BLaER1 treated with 17β-estradiol and CSF1 and Interleukin-3, amounts not matched to agents 10 nM and 100 nM (cell line): Measurements from ENCODE around the gene MRI1.

Experiments
- H3K27ac ChIP-seq, 11 experiments: shearing (Covaris generic); formaldehyde crosslinking; 2 replicates each; pipeline ENCODE4 v1.8.1; 2022
- H3K27me3 ChIP-seq, 11 experiments: shearing (Covaris generic); formaldehyde crosslinking; 2 replicates each; pipeline ENCODE4 v1.8.1; 2022
- H3K36me3 ChIP-seq, 11 experiments: shearing (Covaris generic); formaldehyde crosslinking; 2 replicates each; pipeline ENCODE4 v1.8.1; 2022
- H3K4me1 ChIP-seq, 10 experiments: shearing (Covaris generic); formaldehyde crosslinking; 2 replicates each; pipeline ENCODE4 v1.8.1; 2022
- H3K4me2 ChIP-seq, 11 experiments: shearing (Covaris generic); formaldehyde crosslinking; 2 replicates each; pipeline ENCODE4 v1.8.1; 2022
- H3K4me3 ChIP-seq, 10 experiments: shearing (Covaris generic); formaldehyde crosslinking; 2 replicates each; pipeline ENCODE4 v1.8.1; 2022
- H3K9ac ChIP-seq, 11 experiments: shearing (Covaris generic); formaldehyde crosslinking; 2 replicates each; pipeline ENCODE4 v1.8.1; 2022
- H3K9me3 ChIP-seq, 11 experiments: shearing (Covaris generic); formaldehyde crosslinking; replicated peaks in 1 of 11; 2 replicates each; pipeline ENCODE4 v1.8.1; 2022
- H4K20me1 ChIP-seq, 11 experiments: shearing (Covaris generic); formaldehyde crosslinking; 2 replicates each; pipeline ENCODE4 v1.8.1; 2022
- Cebpa-rat ChIP-seq, 11 experiments: shearing (Covaris generic); IDR thresholded peaks; 2 replicates each; pipeline ENCODE4 v1.8.1; 2022

MRI1 gene

DNA sequence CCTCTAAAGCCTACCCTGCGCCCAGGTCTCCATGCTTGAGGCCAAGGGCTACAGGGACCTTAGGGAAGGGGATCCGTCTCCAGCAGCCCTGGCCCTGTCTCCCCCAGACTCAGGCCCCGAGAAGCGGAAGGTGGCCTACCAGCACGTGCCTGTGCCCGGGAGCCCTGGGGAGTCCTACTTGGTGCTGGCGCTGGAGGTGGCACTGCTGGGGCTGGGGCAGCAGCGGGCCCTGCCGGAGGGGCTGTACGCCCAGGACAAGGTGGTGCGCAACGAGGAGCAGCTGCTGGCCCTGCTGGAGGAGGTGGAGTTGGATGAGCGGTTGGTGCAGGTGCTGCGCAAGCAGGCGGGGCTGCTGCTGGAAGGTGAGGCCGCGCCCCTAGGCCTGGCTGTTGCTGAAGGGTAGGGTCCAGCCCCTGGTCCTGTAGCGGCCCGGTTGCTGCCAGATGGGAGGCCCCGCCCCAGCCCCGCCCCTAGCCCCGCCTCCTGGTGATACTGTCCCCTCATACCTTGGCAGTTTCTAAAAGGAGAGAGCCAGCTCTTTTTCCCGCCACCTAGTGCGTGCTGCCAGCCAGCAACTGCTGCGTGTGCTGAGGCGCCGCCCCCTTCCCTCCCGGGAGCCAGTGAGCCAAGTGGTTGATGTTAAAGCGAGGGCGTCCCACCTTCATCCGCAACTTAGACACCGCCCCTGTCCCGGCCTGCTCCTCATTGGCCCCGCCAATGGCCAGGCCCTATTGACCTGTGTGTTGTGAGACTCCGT lies 53.5 kb downstream of the MRI1 start:
- Histone ChIP-seq H3K36me3 (peaks cover 45 to 84% (median 63%) of the 10 kb centered on the region in 11 experiments), H4K20me1 (peaks cover 0 to 3% (median 0%) of the 10 kb centered on the region in 11 experiments; a peak in 1 of 22 replicates), H3K4me1 (peaks cover 7 to 37% (median 24%) of the 10 kb centered on the region in 10 experiments; a peak in 17 of 20 replicates), H3K4me3 (no peak overlapping the region), H3K9me3 (0 out of 22 replicates have a peak, but pooled peaks cover 0 to 5% (median 0%) of the 10 kb centered on the region in 11 experiments), H3K27me3 (no peaks in the 10 kb centered on the region), H3K27ac (no peak overlapping the region), H3K9ac (peak overlapping the region in 3 of 11 experiments; percentile 23 to 40 (median 33); a peak in 4 of 22 replicates), H3K4me2 (peak overlapping the region; percentile 19 to 63 (median 45); a peak in 19 of 22 replicates)
- no peak for TF ChIP-seq Cebpa-rat (IDR thresholded peaks at IDR 0.05)

DNA sequence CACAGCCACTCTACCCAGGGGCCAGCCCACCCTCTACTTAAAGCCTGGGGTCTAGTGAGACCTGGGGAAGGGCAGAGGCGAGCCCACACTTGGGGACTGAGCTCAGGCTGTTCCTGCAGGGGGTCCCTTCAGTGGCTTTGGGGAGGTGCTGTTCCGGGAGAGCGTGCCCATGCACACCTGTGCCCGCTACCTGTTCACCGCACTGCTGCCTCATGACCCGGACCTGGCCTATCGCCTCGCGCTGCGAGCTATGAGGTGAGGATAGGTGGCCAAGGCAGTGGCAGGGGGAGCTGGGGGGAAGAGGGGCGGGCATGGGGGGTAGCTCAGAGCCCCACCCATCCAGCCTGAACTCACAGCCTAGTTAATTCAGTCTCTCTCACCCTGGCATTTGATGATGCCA lies 54.9 kb downstream of the MRI1 start:
- H3K4me1 ChIP-seq: peaks cover 7 to 39% (median 30%) of the 10 kb centered on the region in 10 experiments; a peak in 17 of 20 replicates
- H3K4me2 ChIP-seq: no peak overlapping the region
- H3K27ac ChIP-seq: no peak overlapping the region
- H3K9me3 ChIP-seq: no peaks in the 10 kb centered on the region
- H3K9ac ChIP-seq: no peak overlapping the region
- H3K27me3 ChIP-seq: no peaks in the 10 kb centered on the region
- no peak overlapping the region for H3K4me3 ChIP-seq
- H3K36me3 ChIP-seq: peaks cover 37 to 84% (median 63%) of the 10 kb centered on the region in 11 experiments
- H4K20me1 ChIP-seq: peaks cover 0 to 8% (median 0%) of the 10 kb centered on the region in 11 experiments; a peak in 2 of 22 replicates
- no peak for TF ChIP-seq Cebpa-rat (IDR thresholded peaks at IDR 0.05)

DNA sequence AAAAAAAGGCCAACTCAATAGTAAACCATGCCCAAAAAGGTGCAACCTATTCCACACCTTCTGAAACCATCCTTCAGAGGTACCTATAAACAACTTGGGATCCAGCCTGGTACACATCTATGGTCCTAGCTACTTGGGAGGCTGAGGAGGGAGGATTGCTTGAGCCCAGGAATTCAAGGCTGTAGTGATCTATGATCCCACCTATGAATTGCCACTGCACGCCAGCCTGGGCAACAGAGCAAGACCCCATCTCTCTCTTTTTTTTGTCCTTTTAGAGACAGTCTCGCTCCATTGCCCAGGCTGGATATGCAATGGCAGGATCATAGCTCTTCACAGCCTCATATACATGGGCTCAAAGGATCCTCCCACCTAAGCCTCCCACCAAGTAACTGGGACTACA lies 57.0 kb downstream of the MRI1 start:
- Histone ChIP-seq H3K27ac (no peak overlapping the region), H3K4me1 (peaks cover 5 to 41% (median 35%) of the 10 kb centered on the region in 10 experiments; a peak in 17 of 20 replicates), H3K9ac (no peak overlapping the region), H3K4me3 (no peak overlapping the region), H3K27me3 (no peaks in the 10 kb centered on the region), H4K20me1 (peaks cover 0 to 19% (median 0%) of the 10 kb centered on the region in 11 experiments; a peak in 6 of 22 replicates), H3K4me2 (no peak overlapping the region), H3K9me3 (no peaks in the 10 kb centered on the region), H3K36me3 (peaks cover 41 to 84% (median 61%) of the 10 kb centered on the region in 11 experiments)
- TF ChIP-seq Cebpa-rat (IDR thresholded peaks at IDR 0.05): no peak

DNA sequence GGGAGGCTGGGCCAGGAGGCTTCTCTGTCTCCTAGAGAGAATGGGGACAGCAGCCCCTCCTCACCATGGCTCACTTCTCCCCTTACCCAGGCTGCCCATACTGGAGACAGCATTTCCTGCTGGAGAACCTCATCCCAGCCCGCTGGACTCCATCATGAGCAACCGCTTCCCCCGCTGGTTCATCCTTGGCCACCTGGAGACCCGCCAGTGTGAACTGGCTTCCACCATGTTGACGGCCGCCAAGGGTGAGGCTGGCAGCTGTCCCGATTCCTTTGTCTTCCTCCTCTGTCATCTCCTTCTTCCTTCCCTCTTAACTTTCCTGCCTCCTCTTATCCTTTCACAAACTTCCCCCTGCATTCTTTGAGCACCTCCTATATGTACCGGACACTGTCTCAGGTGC lies 58.9 kb downstream of the MRI1 start:
- Histone ChIP-seq H4K20me1 (peaks cover 0 to 38% (median 0%) of the 10 kb centered on the region in 11 experiments; a peak in 6 of 22 replicates), H3K27ac (peak overlapping the region in 3 of 11 experiments; percentile 15 to 49 (median 18); a peak in 3 of 22 replicates), H3K9me3 (no peaks in the 10 kb centered on the region), H3K36me3 (peaks cover 46 to 86% (median 67%) of the 10 kb centered on the region in 11 experiments), H3K27me3 (no peaks in the 10 kb centered on the region), H3K9ac (0 out of 22 replicates have a peak overlapping the region, but pooled peaks of 1 of the 11 experiments have one; percentile 13), H3K4me2 (peak overlapping the region in 7 of 11 experiments; percentile 8 to 62 (median 46); a peak in 8 of 22 replicates), H3K4me1 (peaks cover 0 to 30% (median 23%) of the 10 kb centered on the region in 10 experiments; a peak in 16 of 20 replicates), H3K4me3 (no peak overlapping the region)
- TF ChIP-seq Cebpa-rat (IDR thresholded peaks at IDR 0.05): no peak
